NCI-H1930 (cell line): ENCODE results near the gene NOC4L.

Source experiments
- DNase-seq, 2 experiments: peaks; one replicate each; lab custom pipeline; 2025; lab: John Stamatoyannopoulos, UW

The NOC4L gene

DNA sequence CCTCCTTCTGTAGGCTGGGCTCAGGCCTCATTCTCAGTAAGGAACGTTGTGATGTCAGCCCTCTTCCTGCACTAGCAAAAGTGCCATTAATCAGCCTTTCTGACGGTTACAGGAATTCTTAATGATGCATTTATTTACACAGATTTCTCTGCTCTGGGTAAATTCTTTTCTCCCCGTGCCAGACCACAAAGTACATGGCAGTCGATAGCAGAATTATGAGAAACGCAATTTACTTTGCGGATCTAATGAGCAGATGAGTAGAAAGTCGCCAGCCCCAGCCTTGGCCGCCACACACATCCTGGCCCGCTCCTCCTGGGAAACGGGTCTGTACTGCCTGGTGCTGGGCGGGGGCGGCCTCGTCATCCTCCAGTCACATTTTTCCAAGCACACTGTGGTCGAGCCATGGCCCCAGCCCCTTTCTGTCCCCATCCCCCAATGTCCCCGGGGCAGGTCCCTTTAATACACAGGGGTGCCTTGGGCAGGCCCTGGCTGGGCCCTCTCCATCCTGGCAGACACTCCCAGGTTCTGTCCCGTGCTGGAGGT, 25.9 kb downstream of the NOC4L start:
- DNase-seq, result no peak

DNA sequence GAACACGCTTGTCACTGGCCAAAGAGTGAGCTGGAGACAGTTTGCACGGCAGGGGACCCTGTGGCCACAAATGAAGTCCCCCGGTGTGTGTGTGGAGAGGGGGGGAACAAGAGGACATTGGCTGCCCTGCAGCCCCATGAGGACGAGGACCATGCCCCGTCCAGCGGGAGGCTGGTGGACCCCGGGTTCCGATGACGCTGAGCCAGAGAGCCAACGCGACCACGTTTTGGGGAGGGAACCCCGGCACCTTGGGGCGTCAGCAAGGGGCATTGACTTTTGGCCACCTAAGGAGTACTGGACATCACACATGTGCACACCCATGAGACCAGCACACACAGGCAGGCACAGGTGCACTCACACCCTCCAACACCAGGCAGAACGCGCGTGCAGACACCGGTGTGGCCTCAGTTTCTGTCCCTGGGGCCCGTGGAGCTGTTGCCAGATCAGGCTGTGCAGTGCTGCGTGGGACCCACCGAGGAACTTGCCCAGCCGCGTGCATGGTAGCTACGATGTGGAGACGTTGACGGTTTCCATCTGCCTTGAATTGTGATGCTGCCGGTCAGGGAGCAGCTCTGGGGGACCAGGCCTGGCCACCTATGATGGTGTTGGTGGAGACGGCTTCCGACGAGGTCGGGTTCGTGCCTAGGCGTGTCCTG, 26.5 kb downstream of the NOC4L start:
- no peak for DNase-seq

DNA sequence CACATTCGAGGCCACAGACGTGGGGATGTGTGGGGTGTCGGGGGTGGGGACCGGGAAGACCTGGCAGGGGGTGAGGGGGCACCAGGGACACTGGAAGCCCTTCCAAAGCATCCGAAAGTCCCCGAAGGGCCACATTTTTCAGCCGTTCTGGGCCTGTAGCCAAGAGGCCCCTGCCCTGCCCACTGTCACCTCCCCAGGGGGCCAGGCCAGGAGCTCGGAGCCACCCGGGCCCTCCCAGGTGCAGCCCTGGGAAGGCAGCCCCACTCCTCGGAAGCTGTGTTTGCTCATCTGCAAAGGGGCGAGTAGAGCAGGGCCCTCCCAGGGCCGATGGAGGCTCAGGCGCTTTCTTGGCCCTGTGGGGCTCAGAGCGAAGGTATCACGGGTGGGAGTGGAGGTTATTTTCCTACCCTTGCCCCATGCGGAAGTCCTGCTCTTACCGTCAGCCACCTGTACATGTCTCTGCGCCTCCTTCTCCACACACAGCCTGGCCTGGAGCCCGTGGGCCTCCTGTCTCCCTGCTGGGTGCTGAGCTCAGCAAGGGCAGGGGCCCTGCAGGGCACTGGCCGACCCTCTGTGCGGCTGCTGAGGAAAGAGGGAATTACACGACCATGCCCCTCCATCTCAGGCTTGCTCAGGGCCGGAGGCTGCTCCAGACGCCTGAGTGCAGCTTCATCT, 27.2 kb downstream of the NOC4L start:
- no peak for DNase-seq

DNA sequence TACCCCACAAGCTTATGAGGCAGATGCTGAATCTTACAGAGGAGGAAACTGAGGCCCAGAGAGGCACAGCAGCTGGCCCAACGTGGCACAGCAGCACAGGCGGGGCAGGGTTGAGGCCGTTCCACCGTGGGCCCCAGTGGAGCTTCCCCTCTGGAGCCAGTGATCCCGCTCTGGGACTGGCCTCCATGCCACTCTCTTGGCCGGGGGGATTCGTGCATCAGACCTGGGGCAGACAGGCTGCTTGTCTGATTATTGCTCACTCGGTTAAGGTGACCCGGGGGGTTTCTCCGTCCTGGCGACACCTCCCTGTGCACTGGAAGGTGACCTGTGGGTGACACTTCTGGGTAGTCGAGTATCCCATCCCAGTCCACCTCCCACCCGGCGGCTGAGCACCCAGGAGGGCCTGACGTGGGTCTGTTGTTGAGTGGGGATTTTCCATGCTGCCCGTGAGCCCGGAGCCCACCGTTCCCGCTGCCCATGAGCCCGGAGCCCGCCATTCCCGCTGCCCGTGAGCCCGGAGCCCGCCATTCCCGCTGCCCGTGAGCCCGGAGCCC, 27.8 kb downstream of the NOC4L start:
- no peak for DNase-seq

DNA sequence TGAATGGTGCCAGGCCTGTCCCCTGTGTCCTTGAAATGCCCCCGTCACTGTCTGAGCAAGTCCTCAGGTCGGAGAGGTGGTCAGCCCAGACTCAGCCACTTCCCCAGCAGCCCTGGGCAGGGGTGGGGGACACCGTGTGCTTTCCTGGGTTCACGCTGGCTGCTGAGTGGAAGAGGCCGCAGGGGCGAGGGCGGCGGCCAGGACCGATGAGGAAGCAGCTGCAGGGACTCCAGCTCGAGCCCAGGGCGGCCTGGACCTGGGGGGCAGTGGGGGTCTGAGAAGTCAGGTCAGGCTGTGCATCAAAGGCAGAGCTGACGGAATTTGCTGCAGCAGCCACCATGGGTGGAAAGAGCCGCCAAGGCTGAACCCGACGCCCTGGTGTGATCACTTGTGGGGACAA, 28.4 kb downstream of the NOC4L start:
- no peak for DNase-seq

DNA sequence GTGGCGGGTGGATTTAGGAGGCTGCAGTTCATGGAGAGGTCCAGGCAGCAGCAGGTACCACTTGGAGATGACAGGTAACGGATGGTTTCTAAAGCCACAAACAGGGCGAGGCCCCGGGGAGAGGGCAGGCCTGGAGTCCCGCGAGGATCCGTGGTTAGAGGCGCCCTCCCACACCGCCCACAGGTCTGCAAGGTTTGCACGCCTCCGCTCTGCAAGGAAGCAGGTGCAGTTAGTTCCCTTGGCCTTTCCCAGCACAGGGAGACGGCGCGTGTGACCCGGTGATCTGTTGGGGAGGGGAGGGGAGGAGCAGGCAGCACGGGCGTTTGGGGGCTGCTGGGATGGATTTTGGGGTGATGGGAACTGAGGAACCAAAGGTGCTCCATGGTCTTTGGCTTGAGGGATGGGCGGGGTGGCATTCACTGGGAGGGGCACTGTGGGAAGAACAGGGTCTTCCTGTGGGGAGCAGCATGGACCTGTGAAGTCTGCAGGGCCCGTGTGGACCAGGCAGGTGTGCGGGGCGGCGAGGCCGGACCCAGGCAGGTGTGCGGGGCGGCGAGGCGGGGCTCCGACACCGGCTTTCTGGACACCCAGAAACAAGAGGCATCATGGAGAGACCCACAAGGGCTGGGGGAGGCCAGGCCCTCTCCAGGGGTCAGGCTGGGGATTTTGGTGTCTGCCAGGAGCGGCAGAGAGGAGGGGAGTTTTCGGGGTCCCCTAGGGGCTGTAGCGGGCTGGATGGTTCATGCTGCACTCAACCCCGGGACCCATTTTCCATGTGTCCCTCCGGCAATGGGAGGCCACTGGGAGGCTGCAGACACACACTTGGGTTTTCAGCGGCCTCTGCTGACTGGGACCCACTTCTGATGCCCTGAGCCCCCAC, 29.1 kb downstream of the NOC4L start:
- no peak for DNase-seq

DNA sequence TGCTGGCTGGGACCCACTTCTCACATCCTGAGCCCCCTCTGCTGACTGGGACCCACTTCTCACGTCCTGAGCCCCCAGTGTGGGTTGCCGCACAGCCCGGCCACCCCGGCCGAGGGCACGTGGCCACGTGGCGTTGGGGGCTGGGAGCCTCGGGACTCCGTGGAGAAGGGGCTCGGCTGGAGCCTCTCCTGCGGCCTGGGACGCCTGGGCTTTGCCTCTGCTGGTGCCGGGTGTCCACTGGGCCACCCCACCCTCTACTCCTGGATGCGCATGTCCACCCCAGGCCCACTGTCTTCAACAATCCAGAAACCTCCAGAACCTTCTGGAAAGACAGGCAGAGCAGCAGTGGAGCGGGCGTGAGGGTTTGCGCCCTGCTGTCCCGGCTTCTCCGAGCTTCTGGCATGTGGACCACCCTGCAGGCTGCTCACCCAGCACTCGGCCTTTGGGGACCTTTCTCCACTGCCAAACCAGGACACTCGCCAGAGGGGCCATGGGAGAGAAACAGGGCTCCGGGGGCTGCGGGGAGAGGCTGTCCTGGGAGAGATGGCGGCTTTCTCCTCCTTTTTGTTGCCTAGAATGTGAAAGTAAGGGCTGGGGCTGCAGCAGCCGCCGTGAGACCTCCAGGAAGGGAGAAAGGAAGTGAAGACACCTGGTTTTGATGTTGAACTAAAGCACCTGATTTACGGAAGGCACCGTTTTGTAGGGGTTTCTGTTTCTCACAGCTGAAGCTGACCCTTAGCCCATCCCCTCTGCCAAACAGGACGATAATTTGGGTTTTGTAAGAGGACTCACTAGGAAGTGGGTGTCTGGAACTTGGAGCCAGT, 30.0 kb downstream of the NOC4L start:
- no peak for DNase-seq

DNA sequence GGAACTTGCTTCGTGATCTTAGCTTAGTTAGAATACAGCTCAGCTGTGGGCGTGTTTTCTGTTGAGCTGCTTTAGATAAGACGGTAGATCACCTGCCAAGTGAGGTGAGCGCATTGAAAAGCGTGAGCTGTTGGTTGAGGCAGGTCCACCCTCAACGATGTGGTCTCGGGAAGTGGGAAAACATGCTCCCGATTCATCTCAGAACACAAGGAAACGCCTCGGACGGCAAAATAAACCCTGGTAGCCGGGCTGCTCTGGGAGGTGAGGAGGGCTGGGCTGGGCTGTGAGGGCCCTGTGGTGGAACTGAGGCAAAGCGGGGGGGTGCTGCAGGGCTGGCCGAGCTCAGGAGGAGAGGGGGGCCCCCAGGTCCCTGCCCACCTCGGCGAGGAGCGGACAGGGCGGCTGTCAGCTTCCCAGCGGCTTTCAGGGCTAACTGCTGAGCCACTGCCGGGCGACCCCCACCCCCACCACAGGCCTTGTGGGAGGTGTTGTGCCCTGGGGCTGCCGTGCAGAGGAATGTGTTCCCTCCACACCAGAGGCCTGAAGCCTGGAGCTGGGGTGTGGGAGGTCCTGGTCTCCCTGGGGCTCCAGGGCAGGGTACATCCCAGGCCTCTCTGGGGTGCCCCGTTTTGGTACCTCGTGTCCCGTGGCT, 30.7 kb downstream of the NOC4L start:
- no peak for DNase-seq

DNA sequence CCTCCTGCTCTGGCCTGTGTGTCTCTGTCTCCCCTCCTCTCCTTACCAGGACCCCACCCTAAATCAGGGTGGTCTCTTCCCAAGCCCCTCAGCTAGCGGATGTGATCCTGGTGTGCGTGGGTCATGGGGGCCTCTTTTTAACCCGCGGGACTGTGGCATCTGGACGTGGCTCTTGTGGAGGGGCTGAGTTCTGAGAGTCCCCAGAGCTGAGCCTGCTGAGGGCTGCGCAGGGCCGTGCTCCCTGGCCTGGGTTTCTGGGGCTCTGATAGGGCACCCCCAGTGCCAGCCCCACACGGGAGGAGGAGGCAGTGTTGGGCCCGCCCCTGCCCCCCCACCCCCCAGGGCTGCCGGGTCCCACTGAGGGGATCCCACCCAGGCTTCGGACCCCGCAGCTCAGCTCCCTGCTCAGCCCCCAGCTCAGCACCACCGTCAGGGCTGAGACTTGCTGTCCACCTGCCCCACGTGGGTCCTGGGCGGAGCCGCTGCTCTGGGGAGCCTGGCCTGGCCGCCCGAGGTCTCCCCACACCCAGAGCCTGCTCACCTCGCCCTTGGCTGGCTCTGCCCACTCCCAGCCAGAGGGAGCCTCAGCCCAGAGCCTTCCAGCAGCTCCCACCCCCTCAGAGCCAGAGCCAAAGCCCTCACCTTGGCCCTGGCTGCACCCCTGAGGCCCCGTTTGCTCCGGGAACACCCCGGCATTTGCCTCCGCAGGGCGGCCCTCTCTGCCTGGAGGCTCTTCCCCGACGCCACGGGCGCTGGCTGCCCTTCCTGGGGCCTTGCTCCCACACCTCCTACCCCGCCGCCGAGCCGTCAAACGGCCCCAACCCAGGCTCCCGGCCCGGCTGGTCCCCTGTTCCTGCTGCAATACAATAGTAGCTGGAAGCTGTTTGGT, 31.5 kb downstream of the NOC4L start:
- no peak for DNase-seq

DNA sequence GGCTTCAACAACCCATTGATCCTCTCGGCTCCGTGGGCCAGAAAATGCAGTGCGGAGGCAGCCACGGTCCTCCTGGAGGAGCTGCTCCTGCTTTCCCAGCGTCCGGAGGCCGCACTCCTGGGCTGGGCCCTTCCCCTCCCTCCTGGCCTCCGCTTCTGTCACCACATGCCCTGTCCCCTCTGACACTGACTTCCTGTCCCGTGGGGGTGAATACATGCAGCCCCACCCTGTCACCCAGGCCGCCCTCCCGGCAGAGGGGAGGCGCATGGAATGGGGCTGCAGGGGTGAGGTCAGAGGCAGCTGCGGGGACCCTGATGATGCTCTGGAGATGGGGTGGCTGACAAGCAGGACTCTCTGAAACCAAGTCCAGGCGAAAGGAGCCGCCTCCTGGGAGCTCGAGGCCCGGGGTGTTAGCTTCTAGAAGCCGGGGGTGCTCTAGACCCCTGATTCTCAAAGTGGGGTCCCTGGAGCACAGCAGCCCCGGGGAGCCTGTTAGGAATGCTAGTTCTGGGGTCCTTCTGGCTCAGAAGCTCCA, 32.2 kb downstream of the NOC4L start:
- no peak for DNase-seq

DNA sequence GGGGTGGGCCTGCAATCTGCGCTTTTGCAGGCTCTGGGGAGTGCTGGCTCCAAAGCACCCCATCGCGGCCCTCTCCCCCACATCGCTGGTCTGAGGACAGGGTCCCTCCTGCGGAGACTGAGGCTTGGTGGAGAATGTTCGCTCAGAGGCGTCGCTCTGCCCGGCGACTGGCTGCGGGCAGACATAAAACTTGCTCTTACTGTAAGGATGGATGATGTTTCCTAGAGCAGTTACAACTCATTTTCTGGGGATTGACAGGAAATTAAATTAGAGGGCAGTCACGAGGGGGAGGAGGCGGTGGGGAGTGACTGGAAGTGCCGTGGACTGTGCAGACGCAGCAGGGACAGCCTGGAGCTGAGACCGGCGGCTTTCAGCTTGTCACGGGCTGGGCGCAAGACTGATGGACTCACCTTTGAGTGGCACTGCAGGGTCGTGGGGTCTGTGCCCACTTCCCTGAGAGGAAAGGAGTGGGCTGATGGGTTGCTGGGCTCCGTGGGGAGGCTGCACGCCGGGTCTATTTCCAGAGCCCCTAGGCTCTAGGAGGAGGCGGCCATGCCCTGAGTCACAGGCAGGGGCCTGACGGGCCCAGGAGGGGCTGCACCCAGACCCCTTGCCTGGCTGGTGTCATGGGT, 32.8 kb downstream of the NOC4L start:
- no peak for DNase-seq

DNA sequence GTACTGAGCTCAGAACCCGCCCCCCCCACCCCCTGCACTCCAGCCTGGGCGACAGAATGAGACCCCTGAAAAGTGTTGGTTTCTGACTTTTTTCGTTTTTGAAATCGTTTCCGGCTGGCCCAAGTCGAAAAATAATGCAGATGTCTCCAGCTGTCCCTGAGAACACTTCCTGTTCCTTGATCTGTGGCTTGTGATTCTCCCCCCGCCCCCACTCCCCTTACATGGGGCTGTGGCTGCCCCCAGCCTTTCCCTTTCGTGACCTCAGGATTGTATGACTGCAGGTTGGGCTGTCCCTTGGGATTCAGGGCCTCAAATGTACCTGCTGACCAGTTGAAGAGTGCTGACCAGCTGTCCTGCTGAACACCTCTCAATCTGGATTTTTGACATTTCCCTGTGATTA, 34.1 kb downstream of the NOC4L start:
- no peak for DNase-seq

DNA sequence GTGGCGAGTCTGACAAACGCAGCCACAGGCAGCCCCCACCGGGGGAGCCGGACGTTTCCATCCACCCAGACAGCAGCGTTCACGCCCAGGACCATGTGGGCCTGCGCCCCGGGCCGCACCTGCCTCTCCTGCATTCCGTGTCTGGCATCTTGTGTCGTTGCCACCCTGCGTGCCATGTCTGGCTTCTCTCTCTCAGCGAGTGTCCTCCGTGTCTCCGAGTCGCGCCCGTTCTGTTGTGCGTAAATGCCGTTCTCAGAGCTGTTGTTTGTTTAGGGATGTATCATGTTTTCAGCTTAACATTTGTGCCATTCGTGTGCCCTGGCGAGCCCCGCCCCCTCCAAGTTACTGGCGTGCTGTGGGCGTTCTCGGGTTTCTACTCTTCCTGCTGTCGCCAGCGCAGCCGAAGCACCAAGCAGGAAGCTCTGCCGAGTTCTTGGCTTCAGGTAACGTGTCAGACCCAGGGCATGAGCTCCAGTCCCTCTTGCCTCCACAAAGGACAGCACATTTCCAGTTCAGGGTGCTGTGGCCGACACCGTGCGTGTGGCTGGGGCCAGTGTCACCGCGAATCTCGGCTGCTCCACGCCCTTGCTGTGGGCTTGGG, 34.6 kb downstream of the NOC4L start:
- DNase-seq, result no peak

DNA sequence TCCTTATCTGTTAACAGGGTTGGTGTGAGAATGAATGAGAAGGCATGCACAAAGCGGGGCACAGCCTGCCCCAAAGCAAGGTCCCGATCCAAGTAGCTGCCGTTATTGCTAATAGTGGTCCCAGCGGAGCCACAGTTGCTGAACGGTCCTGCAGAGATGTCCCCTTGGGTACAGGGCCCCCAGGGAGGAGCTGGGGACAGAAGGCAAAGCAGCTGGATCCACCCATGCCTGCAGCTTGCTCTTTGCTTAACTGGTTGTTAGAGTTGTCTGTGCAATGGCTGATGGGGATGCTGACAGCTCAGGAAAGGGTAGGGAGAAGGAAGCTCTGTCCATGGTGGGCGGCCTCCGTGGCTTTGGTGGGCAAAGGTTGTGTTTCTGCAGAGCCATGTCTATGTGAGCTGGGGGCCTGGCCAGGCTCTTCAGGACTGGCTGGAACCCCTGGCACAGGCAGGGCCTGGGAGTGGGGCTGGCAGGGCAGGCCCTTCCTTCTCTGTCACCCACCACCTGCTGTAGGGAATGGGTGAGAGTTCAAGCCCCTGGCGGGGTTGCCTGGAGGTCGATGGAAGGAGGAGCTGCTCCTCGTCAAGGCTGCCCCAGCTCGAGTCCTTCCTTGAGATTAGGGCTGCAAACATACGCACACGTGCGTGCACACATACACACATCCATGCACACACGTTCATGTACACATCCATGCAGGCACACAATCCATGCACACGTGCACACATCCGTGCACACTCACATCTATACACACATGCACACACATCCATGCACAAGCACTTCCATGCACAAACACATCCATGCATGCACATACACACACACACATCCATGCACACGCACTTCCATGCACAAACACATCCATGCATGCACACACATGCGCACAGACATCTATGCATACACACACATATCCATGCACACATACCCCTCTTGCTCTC, 35.4 kb downstream of the NOC4L start:
- no peak for DNase-seq

DNA sequence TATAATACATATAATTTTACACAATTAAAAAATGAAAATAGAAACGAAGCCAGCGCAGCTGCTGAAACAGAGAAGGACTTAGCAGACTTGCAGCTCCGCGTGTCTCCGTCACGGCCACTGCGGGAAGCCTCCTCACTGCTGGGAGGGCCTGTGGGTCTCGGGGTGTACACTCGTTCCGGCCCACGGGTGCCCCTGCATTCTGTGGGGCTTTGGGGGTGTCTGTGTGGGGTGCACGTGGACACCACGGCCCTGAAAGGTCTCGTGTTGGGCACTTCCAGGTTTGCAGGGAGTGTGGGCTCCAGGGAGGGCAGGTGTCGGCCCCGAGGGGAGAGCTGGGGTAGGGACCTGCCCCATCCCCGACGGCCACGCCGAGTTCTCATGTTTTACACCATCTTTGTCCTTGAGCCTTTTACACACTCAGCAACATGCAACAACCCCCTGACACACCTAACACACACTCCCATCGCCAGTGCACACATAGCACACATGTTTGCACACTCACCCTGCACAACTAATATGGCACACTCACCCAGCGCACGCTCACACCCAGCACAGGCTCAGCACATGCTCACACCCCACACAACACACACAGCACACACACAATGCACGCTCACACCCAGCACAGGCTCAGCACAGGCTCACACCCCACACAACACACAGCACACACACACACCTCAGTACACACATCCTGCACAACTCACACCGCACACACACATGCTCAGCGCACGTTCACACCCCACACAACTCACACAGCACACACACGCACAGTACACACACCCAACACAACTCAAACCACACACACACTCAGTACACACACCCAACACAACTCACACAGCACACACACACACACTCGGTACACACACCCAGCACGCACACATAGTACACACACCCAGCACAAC, 36.6 kb downstream of the NOC4L start:
- no peak for DNase-seq

DNA sequence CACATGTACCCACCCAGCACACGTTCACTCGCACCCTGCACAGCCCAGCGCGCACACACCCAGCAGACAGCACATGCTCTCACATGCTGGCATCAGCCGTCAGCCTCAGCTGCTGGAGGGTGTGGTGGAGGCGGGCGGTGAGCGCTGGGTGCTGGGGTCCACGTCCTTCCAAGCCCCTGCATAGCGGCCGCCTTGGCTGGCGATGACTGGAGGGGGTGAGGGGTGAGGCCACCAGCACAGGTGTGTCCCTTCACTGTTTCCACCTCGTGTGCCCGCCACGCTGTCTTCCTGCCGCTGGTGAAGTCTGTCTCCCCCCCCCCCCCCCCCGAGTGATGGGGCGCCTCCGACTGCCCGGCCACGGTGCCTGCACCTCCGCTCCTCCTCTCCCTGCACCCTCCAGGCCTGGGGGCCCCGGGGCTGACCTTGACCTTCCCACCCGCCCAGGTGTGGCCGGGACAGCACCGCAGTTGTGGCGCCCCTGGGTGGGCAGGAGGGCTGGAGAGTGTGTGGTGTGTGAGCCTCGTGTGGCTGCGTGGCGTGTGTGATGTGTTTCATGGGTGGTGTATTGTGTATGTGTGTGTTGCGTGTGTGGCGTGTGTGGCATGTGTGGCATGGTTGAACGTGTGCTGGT, 37.4 kb downstream of the NOC4L start:
- DNase-seq, result no peak
